HCT116 (cell line): ENCODE results near the gene KCNQ1OT1. TPM values are rescaled to one million over a fixed set of nuclear protein-coding genes. Genes with fewer than 3 reads are reported as not detected.

Experiments
- ATAC-seq: fragments of 200-7000 bp; cut with Tn5 transposase; 2 replicates; pipeline ENCODE4 v1.9.1; 2020; ENCODE audit warnings: mild to moderate bottlenecking, moderate library complexity
- BruUV-seq: library from RNA; stranded (reverse); fragments of 400-500 nt; replicated peaks from 2 replicates; lab custom pipeline; 2021; lab: Mats Ljungman, UMichigan
- CTCF ChIA-PET: fragments of 300-600 bp; sonication (Branson Sonifier 250); formaldehyde crosslinking; loops from one replicate; lab custom pipeline; 2021; ENCODE audit warnings: antibody characterized with exemption; lab: Charles Lee
- POLR2A ChIA-PET: fragments of 300-600, 350-600 bp; sonication (Branson Sonifier 250); formaldehyde crosslinking; loops from one replicate; lab custom pipeline; 2021; ENCODE audit warnings: antibody characterized with exemption; lab: Charles Lee
- RAD21 ChIA-PET, 2 experiments: fragments of 300-600 bp; sonication (Branson Sonifier 250); formaldehyde crosslinking; loops; one replicate each; lab custom pipeline; 2023; ENCODE audit warnings: low total read pairs in 2 of 2; ENCODE audit not compliant: uncharacterized antibody in 2 of 2, unreplicated experiment in 2 of 2, low non-redundant PET in 1 of 2; lab: Charles Lee
- DNase-seq: peaks from one replicate; pipeline ENCODE4 v3.0.0-alpha.2; 2010; ENCODE audit warnings: low read depth, low spot score
- H2AFZ ChIP-seq: fragments of 200-600 bp; shearing (Covaris generic), sonication (generic); 2 replicates; pipeline ENCODE4 v1.6.1; 2017; ENCODE audit warnings: low read depth, mixed run types, mixed read lengths, antibody characterized with exemption, low read length; ENCODE audit not compliant: poor library complexity, severe bottlenecking
- H3K27ac ChIP-seq: 2 replicates; pipeline ENCODE4 v1.5.1; 2012; ENCODE audit warnings: low read depth, low read length
- H3K27me3 ChIP-seq: fragments of 200-600 bp; sonication (generic); 2 replicates; pipeline ENCODE4 v1.6.1; 2016; ENCODE audit warnings: mixed run types, low read length, mixed read lengths; ENCODE audit not compliant: insufficient read depth
- H3K36me3 ChIP-seq, 2 experiments: fragments of 200-500 bp in 1 of 2; fragments of 200-600 bp in 1 of 2; sonication (Bioruptor generic) in 1 of 2; sonication (generic) in 1 of 2; 2 replicates each; pipeline versions ENCODE4 v1.5.1 to v1.6.1; 2014 to 2016; ENCODE audit warnings: low read length in 2 of 2, inconsistent platforms in 1 of 2, mixed read lengths in 1 of 2, mixed run types in 1 of 2; ENCODE audit not compliant: insufficient read depth in 2 of 2, control insufficient read depth in 1 of 2
- H3K4me1 ChIP-seq, 2 experiments: fragments of 200-600 bp in 1 of 2; sonication (generic) in 1 of 2; 2 replicates each; pipeline versions ENCODE4 v1.5.1 to v1.6.1; 2012 to 2017; ENCODE audit warnings: low read length in 2 of 2, inconsistent platforms in 1 of 2, mild to moderate bottlenecking in 1 of 2, mixed read lengths in 1 of 2, mixed run types in 1 of 2, moderate library complexity in 1 of 2; ENCODE audit not compliant: insufficient read depth in 2 of 2, control insufficient read depth in 1 of 2
- H3K4me2 ChIP-seq: fragments of 200-600 bp; sonication (generic); 2 replicates; pipeline ENCODE4 v1.6.1; 2017; ENCODE audit warnings: mixed run types, low read length, mixed read lengths
- H3K4me3 ChIP-seq, 2 experiments: fragments of 200-600 bp in 1 of 2; sonication (generic) in 1 of 2; replicated peaks in 1 of 2; 2 replicates each; pipeline ENCODE4 v1.5.1; 2011 to 2016; ENCODE audit warnings: low read length in 2 of 2, control low read depth in 1 of 2, low read depth in 1 of 2, mild to moderate bottlenecking in 1 of 2, mixed read lengths in 1 of 2, mixed run types in 1 of 2
- H3K79me2 ChIP-seq: fragments of 200-600 bp; sonication (generic); 2 replicates; pipeline ENCODE4 v1.6.1; 2017; ENCODE audit warnings: mild to moderate bottlenecking, mixed run types, low read length, moderate library complexity, mixed read lengths; ENCODE audit not compliant: insufficient read depth
- H3K9ac ChIP-seq: fragments of 200-600 bp; sonication (generic); 2 replicates; pipeline ENCODE4 v1.6.1; 2016; ENCODE audit warnings: low read length, mixed read lengths
- H3K9me2 ChIP-seq: fragments of 200-600 bp; sonication (generic), shearing (Covaris generic); 2 replicates; pipeline ENCODE4 v1.6.1; 2017; ENCODE audit warnings: mixed run types, mild to moderate bottlenecking, moderate library complexity; ENCODE audit not compliant: insufficient read depth
- H3K9me3 ChIP-seq, 2 experiments: fragments of 200-500 bp in 1 of 2; fragments of 200-600 bp in 1 of 2; sonication (Bioruptor generic) in 1 of 2; sonication (generic) in 1 of 2; 2 replicates each; pipeline ENCODE4 v1.6.1; 2014 to 2017; ENCODE audit warnings: low read length in 2 of 2, mixed read lengths in 2 of 2, inconsistent platforms in 1 of 2, low read depth in 1 of 2, mild to moderate bottlenecking in 1 of 2, mixed run types in 1 of 2, moderate library complexity in 1 of 2; ENCODE audit not compliant: control insufficient read depth in 1 of 2, insufficient read depth in 1 of 2
- H4K20me1 ChIP-seq: fragments of 200-600 bp; sonication (generic), shearing (Covaris generic); 2 replicates; pipeline ENCODE4 v1.6.1; 2017; ENCODE audit warnings: mixed run types, mild to moderate bottlenecking, moderate library complexity; ENCODE audit not compliant: insufficient read depth
- POLR2AphosphoS5 ChIP-seq: IDR thresholded peaks from 2 replicates; pipeline ENCODE4 v1.6.1; 2011; ENCODE audit warnings: mild to moderate bottlenecking, low read depth, low read length, moderate library complexity
- SIN3A ChIP-seq: IDR thresholded peaks from 2 replicates; pipeline ENCODE4 v1.6.1; 2012; ENCODE audit warnings: low read depth
- SP1 ChIP-seq: IDR thresholded peaks from 2 replicates; pipeline ENCODE4 v1.6.1; 2012; ENCODE audit warnings: low read depth
- TCF7L2 ChIP-seq: IDR thresholded peaks from 2 replicates; pipeline ENCODE4 v1.7.0; 2011; ENCODE audit warnings: borderline replicate concordance, inconsistent platforms; ENCODE audit not compliant: insufficient read depth, insufficient read length; ENCODE audit errors: extremely low read depth
- YY1 ChIP-seq: IDR thresholded peaks from 2 replicates; pipeline ENCODE4 v1.6.1; 2011; ENCODE audit warnings: low read length, low read depth, moderate library complexity, mild to moderate bottlenecking; ENCODE audit not compliant: insufficient replicate concordance; ENCODE audit errors: extremely low read depth
- ZFX ChIP-seq: fragments of 450-650 bp; IDR thresholded peaks from 2 replicates; pipeline ENCODE4 v1.6.1; 2017
- intact Hi-C: fragments of 100-400 bp; cut with micrococcal nuclease; formaldehyde crosslinking; loops from 2 replicates; pipeline ENCODE4 v1.10.0; 2022
- total RNA-seq: library from RNA; stranded (reverse); gene quantifications from one replicate; pipeline ENCODE4 v1.2.1, GENCODE V29; 2021; ENCODE audit not compliant: unreplicated experiment
- TF ChIP-seq, protein P1 (sequence below): IDR thresholded peaks from 2 replicates; pipeline ENCODE4 v1.6.1; 2012; ENCODE audit warnings: low read depth
- TF ChIP-seq, protein P2 (sequence below): IDR thresholded peaks from 2 replicates; pipeline ENCODE4 v1.6.1; 2012
- TF ChIP-seq, protein P3 (sequence below), 3 experiments: fragments of 200-600 bp in 1 of 3; sonication (generic) in 1 of 3; IDR thresholded peaks in 2 of 3; conservative IDR thresholded peaks in 1 of 3; 2 replicates each; pipeline ENCODE4 v1.5.1; 2012 to 2017; ENCODE audit warnings: low read depth in 2 of 3, low read length in 2 of 3, antibody characterized with exemption in 1 of 3, borderline replicate concordance in 1 of 3, control low read depth in 1 of 3, mild to moderate bottlenecking in 1 of 3, mixed read lengths in 1 of 3, mixed run types in 1 of 3, moderate library complexity in 1 of 3; ENCODE audit not compliant: insufficient read depth in 1 of 3

The KCNQ1OT1 gene
- total RNA-seq, 1 experiment from 2014 or later: 1.1 TPM

DNA sequence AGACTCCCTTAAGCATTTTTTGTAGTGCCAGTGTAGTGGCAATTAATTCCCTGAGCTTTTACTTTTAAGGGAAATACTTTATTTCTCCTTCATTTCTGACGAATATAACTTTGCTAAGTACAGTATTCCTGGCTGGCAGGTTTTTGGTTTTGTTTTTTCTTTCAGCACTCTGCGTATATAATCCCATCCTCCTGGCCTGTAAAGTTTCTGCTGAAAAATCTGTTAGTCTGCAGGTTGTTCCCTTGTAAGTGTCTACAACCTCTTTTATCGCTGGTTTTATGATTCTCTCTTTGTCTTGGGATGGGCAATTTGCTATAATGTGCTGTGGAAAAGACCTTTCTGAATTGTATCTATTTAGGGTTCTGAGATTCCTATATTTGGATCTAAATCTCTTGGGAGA, 56.0 kb downstream of the KCNQ1OT1 start:
- no peaks in the 10 kb centered on the region for H3K4me1 ChIP-seq
- ChIA-PET RAD21 (no interaction called here), CTCF (no interaction called here), POLR2A (no interaction called here)
- H3K4me2 ChIP-seq: no peak overlapping the region
- no peaks in the 10 kb centered on the region for H3K36me3 ChIP-seq
- no peaks in the 10 kb centered on the region for H3K9me2 ChIP-seq
- no peaks in the 10 kb centered on the region for H3K27me3 ChIP-seq
- ATAC-seq (no peak), DNase-seq (no peak)
- no peak overlapping the region for H3K4me3 ChIP-seq
- H2AFZ ChIP-seq: no peak overlapping the region
- intact Hi-C loops: loop anchor here (5.0 kb wide), 1 partner anchor 51 kb away; no protein-coding TSS in a partner anchor
- no peak overlapping the region for H3K27ac ChIP-seq
- TF ChIP-seq YY1 (no peak), POLR2AphosphoS5 (no peak), TCF7L2 (no peak), ZFX (no peak), SP1 (no peak), SIN3A (no peak)
- TF ChIP-seq, protein P1, sequence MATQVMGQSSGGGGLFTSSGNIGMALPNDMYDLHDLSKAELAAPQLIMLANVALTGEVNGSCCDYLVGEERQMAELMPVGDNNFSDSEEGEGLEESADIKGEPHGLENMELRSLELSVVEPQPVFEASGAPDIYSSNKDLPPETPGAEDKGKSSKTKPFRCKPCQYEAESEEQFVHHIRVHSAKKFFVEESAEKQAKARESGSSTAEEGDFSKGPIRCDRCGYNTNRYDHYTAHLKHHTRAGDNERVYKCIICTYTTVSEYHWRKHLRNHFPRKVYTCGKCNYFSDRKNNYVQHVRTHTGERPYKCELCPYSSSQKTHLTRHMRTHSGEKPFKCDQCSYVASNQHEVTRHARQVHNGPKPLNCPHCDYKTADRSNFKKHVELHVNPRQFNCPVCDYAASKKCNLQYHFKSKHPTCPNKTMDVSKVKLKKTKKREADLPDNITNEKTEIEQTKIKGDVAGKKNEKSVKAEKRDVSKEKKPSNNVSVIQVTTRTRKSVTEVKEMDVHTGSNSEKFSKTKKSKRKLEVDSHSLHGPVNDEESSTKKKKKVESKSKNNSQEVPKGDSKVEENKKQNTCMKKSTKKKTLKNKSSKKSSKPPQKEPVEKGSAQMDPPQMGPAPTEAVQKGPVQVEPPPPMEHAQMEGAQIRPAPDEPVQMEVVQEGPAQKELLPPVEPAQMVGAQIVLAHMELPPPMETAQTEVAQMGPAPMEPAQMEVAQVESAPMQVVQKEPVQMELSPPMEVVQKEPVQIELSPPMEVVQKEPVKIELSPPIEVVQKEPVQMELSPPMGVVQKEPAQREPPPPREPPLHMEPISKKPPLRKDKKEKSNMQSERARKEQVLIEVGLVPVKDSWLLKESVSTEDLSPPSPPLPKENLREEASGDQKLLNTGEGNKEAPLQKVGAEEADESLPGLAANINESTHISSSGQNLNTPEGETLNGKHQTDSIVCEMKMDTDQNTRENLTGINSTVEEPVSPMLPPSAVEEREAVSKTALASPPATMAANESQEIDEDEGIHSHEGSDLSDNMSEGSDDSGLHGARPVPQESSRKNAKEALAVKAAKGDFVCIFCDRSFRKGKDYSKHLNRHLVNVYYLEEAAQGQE: no peak
- TF ChIP-seq, protein P2, sequence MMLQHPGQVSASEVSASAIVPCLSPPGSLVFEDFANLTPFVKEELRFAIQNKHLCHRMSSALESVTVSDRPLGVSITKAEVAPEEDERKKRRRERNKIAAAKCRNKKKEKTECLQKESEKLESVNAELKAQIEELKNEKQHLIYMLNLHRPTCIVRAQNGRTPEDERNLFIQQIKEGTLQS: no peak
- TF ChIP-seq, protein P3, sequence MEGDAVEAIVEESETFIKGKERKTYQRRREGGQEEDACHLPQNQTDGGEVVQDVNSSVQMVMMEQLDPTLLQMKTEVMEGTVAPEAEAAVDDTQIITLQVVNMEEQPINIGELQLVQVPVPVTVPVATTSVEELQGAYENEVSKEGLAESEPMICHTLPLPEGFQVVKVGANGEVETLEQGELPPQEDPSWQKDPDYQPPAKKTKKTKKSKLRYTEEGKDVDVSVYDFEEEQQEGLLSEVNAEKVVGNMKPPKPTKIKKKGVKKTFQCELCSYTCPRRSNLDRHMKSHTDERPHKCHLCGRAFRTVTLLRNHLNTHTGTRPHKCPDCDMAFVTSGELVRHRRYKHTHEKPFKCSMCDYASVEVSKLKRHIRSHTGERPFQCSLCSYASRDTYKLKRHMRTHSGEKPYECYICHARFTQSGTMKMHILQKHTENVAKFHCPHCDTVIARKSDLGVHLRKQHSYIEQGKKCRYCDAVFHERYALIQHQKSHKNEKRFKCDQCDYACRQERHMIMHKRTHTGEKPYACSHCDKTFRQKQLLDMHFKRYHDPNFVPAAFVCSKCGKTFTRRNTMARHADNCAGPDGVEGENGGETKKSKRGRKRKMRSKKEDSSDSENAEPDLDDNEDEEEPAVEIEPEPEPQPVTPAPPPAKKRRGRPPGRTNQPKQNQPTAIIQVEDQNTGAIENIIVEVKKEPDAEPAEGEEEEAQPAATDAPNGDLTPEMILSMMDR (IDR thresholded peaks at IDR 0.05 in 2 of 3, conservative IDR thresholded peaks at IDR 0.05 in 1 of 3; ENCODE audit: borderline replicate concordance in 1 of 3, insufficient read depth in 1 of 3, low read depth in 2 of 3, low read length in 2 of 3): no peak
- no peaks in the 10 kb centered on the region for H3K79me2 ChIP-seq
- H4K20me1 ChIP-seq: no peaks in the 10 kb centered on the region
- peaks cover 11 to 12% of the 10 kb centered on the region in 2 experiments; a peak in 3 of 4 replicates for H3K9me3 ChIP-seq
- BruUV-seq: no TSS peak
- no peak overlapping the region for H3K9ac ChIP-seq
